Duodenal mucosa (tissue), 2 donors: ENCODE measurements around the gene MYO1B.

Experiments
- H3K27ac ChIP-seq: one replicate; pipeline ENCODE4 v1.7.0; 2013; ENCODE audit warnings: low read depth, low read length
- H3K27me3 ChIP-seq, 2 donors: one replicate each; pipeline ENCODE4 v1.7.0; 2013; ENCODE audit warnings: low read length in 2 of 2, control low read depth in 1 of 2; ENCODE audit not compliant: insufficient read depth in 2 of 2, control insufficient read depth in 1 of 2
- H3K36me3 ChIP-seq, 2 donors: one replicate each; pipeline ENCODE4 v1.7.0; 2013; ENCODE audit warnings: low read length in 2 of 2, control low read depth in 1 of 2; ENCODE audit not compliant: insufficient read depth in 2 of 2, control insufficient read depth in 1 of 2
- H3K4me1 ChIP-seq, 2 donors: one replicate each; pipeline ENCODE4 v1.7.0; 2013; ENCODE audit warnings: low read length in 2 of 2, control low read depth in 1 of 2; ENCODE audit not compliant: insufficient read depth in 2 of 2, control insufficient read depth in 1 of 2
- H3K4me3 ChIP-seq, 2 donors: one replicate each; pipeline ENCODE4 v1.7.0; 2013; ENCODE audit warnings: low read length in 2 of 2, low read depth in 1 of 2
- H3K9ac ChIP-seq, 2 donors: one replicate each; pipeline ENCODE4 v1.7.0; 2013; ENCODE audit warnings: low read length in 2 of 2, low read depth in 1 of 2
- H3K9me3 ChIP-seq, 2 donors: one replicate each; pipeline ENCODE4 v1.7.0; 2013; ENCODE audit warnings: low read length in 2 of 2, control low read depth in 1 of 2; ENCODE audit not compliant: control insufficient read depth in 1 of 2

Gene MYO1B

GRCh38 chr2:191363267-191363666, 118.1 kb downstream of the MYO1B start:
- Histone ChIP-seq H3K4me3 (no peak overlapping the region), H3K27ac (no peak overlapping the region), H3K9ac (no peak overlapping the region), H3K27me3 (no peaks in the 10 kb centered on the region), H3K9me3 (no peaks in the 10 kb centered on the region), H3K4me1 (peaks cover 0 to 4% of the 10 kb centered on the region in 2 donors), H3K36me3 (peaks cover 0 to 3% of the 10 kb centered on the region in 2 donors)

- no peak overlapping the region for H3K27ac ChIP-seq
- H3K9ac ChIP-seq = no peak overlapping the region
- H3K36me3 ChIP-seq = peaks cover 0 to 3% of the 10 kb centered on the region in 2 donors
- no peak overlapping the region for H3K4me3 ChIP-seq
- no peaks in the 10 kb centered on the region for H3K4me1 ChIP-seq
- H3K9me3 ChIP-seq = no peaks in the 10 kb centered on the region
- no peaks in the 10 kb centered on the region for H3K27me3 ChIP-seq
Measured at GRCh38 chr2:191365089-191365488, 119.9 kb downstream of the MYO1B start.

DNA sequence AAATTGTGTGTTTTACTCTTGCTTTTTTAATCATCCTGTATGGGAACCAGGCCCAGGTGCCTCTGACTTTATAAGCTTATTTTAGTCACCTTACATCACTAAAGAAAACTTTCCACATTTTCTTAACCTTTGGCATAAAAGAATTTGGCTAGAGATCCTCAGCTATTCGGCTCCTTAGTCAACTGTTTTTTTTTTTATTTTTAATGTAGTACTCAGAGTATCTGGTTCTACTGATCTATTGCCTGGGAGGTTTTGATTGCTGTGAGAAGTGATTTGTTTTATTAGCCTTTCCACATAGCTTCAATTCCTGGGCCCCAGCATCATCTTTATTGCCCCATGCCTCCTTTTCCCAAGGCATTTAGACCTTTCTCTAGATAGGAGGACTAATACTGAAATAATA, 121.0 kb downstream of the MYO1B start:
- no peaks in the 10 kb centered on the region for H3K4me1 ChIP-seq
- no peak overlapping the region for H3K4me3 ChIP-seq
- no peak overlapping the region for H3K27ac ChIP-seq
- peaks cover 0 to 3% of the 10 kb centered on the region in 2 donors for H3K36me3 ChIP-seq
- H3K9me3 ChIP-seq = no peaks in the 10 kb centered on the region
- no peaks in the 10 kb centered on the region for H3K27me3 ChIP-seq
- no peak overlapping the region for H3K9ac ChIP-seq

DNA sequence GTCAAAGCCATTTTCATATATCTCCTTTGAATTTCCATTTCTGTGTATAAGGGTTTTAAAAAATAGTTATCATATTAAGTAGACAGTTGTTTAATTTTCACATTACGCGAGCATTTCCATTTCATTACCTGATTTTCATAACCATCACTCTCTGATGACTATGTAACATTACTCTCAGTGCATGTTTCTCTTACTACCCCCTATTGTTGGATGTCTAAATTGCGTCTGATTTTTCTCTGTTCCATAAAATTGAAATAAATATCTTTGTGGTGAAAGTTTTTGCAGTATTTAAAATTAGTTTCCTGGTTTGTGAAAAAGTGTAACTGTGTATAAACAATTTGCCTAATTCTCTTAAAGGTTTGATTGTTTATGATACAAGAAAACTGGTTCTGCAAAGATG, 123.8 kb downstream of the MYO1B start:
- peaks cover 0 to 3% of the 10 kb centered on the region in 2 donors for H3K36me3 ChIP-seq

DNA sequence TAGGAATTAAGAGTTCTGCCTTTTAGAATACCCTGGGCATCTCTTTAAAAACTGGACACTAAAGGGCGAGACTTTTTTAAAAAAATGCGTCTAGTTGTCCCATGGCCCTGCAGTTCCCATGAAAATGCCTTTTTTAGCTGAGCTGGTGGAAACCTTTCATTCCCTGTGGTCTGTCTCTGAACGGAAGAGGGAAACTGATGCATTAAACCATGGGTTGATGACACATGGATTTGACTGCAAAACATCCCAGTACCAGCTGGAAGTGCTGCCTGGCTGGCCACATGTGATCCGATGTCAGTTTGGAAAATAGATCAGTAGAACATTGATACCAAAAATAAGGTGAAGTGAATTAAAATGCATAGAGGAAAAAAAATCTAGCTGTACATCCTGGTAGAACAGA, 129.2 kb downstream of the MYO1B start:
- no peaks in the 10 kb centered on the region for H3K36me3 ChIP-seq
- no peak overlapping the region for H3K4me3 ChIP-seq
- H3K9ac ChIP-seq = no peak overlapping the region
- no peak overlapping the region for H3K27ac ChIP-seq
- peaks cover 8 to 9% of the 10 kb centered on the region in 2 donors for H3K4me1 ChIP-seq
- H3K27me3 ChIP-seq = no peaks in the 10 kb centered on the region
- no peaks in the 10 kb centered on the region for H3K9me3 ChIP-seq

More for the DNA sequence above, 123.8 kb downstream of the MYO1B start:
- H3K9ac ChIP-seq = no peak overlapping the region
- H3K4me1 ChIP-seq = no peaks in the 10 kb centered on the region
- H3K27ac ChIP-seq = no peak overlapping the region
- no peak overlapping the region for H3K4me3 ChIP-seq
- no peaks in the 10 kb centered on the region for H3K9me3 ChIP-seq
- no peaks in the 10 kb centered on the region for H3K27me3 ChIP-seq

DNA sequence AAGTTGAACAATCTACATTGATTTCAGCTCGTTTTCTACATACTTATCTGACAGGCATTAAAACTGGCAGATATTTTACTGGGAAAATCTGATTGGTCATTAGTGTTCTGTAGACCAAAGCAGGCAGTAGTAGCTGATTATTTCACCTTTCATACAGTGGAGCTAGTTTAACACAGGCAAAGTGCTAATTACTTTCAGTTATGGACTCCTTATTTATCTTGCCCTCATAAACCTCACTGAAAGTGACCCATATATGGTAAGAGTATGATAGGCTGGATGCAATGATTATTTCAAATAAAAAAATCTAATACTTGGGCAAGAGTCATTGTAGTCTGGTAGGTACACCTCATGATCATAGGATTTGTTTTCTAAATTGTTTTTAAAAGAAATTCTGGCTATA, 129.7 kb downstream of the MYO1B start:
- peaks cover 8 to 13% of the 10 kb centered on the region in 2 donors for H3K4me1 ChIP-seq
- H3K27me3 ChIP-seq = no peaks in the 10 kb centered on the region
- H3K27ac ChIP-seq = no peak overlapping the region
- H3K9me3 ChIP-seq = no peaks in the 10 kb centered on the region
- H3K9ac ChIP-seq = no peak overlapping the region
- H3K36me3 ChIP-seq = no peaks in the 10 kb centered on the region
- H3K4me3 ChIP-seq = no peak overlapping the region

- no peak overlapping the region for H3K27ac ChIP-seq
- H3K9me3 ChIP-seq = no peaks in the 10 kb centered on the region
- H3K27me3 ChIP-seq = no peaks in the 10 kb centered on the region
- no peak overlapping the region for H3K4me3 ChIP-seq
- no peak overlapping the region for H3K9ac ChIP-seq
- peaks cover 8 to 13% of the 10 kb centered on the region in 2 donors for H3K4me1 ChIP-seq
- H3K36me3 ChIP-seq = no peaks in the 10 kb centered on the region
Measured at GRCh38 chr2:191376981-191377629, 131.9 kb downstream of the MYO1B start.

GRCh38 chr2:191379375-191379774, 134.2 kb downstream of the MYO1B start:
- Histone ChIP-seq H3K36me3 (no peaks in the 10 kb centered on the region), H3K9ac (no peak overlapping the region), H3K9me3 (no peaks in the 10 kb centered on the region), H3K27me3 (no peaks in the 10 kb centered on the region), H3K27ac (no peak overlapping the region), H3K4me3 (no peak overlapping the region), H3K4me1 (peaks cover 13 to 18% of the 10 kb centered on the region in 2 donors)

DNA sequence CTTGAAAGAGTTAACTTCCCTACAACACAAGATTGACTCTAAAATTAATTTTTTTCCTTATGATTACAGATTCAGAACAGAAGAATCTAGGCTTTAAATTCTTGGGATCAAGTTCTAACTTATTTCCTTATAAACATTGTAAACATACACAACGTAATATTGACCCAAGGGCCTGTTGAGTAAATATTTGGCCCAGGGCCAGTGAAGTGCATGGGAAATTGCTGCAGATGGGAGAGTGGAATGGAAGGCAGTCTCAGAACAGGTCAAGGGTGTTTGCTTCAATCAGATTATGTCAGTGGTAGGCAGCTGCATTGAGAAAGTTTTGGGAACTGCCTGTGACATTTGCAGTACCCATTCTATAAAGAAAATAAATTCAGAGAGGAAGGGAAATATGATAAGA, 137.6 kb downstream of the MYO1B start:
- Histone ChIP-seq H3K27ac (no peak overlapping the region), H3K27me3 (no peaks in the 10 kb centered on the region), H3K4me3 (no peak overlapping the region), H3K36me3 (peaks cover 0 to 3% of the 10 kb centered on the region in 2 donors), H3K9ac (no peak overlapping the region), H3K9me3 (no peaks in the 10 kb centered on the region), H3K4me1 (peaks cover 7 to 13% of the 10 kb centered on the region in 2 donors)

DNA sequence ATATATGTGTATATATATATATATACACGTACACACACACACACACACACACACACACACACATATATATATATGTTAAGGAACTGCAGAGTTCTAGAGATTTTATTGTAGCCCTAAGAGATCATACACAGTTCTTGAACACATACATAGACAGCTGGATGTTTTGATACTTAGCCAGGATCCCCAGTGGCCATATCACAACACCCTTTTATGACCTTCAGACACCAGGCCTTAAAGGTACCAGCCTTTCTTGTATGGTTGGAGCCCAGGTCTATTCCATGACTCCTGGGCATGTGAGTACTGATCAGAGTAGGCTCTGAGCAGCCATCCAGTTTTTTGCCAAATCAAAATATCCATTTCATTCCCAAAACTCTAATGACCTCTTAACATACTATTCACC, 138.3 kb downstream of the MYO1B start:
- Histone ChIP-seq H3K4me1 (peaks cover 7 to 10% of the 10 kb centered on the region in 2 donors), H3K4me3 (no peak overlapping the region), H3K9me3 (no peaks in the 10 kb centered on the region), H3K36me3 (peaks cover 0 to 3% of the 10 kb centered on the region in 2 donors), H3K27me3 (no peaks in the 10 kb centered on the region), H3K27ac (no peak overlapping the region), H3K9ac (no peak overlapping the region)
